ENCODE measurements around the gene RSAD1.

The RSAD1 gene

DNA sequence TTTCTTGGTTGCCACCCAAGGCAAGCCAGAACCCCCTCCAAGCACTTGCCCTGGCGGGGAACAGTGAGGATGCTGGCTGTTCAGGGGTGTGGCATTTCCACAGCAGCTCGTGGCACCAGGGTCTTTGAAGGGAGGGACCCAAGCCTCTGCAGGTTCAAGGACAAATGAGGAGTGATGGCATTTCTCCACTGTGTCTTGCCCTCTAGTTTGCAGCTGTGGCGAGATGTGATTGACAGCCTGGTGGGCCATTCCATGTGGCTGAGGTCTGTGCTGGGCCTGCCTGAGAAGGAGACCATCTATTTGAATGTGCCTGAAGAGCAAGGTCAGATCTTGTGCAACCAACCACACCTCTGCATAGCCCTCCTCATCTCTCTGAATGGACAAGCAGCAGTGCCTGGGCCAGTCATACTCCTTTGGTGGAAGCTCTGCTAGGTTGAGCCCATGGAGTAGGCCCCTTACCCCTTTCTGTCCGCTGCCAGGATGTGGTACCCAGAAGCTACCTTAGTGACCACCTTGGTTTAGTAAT, 49.4 kb downstream of the RSAD1 start:
- no peak overlapping the region for H3K27ac ChIP-seq (ENCODE audit: extremely low read depth, low read depth, low read length)
- no peaks in the 10 kb centered on the region for H3K36me3 ChIP-seq (ENCODE audit: control insufficient read depth in 2 of 2, insufficient read depth in 1 of 2, low read length in 2 of 2)
- no peaks in the 10 kb centered on the region for H3K9me3 ChIP-seq (ENCODE audit: control insufficient read depth, insufficient read depth, low read depth, low read length)
- H3K4me3 ChIP-seq (ENCODE audit: low read depth, low read length), result no peak overlapping the region
- peaks cover 10% of the 10 kb centered on the region for H3K4me1 ChIP-seq (ENCODE audit: control insufficient read depth, insufficient read depth, low read length)
- TF ChIP-seq ZNF501 (tag by site-specific recombination; IDR thresholded peaks at IDR 0.05) (no peak), ZNF776 (tag by site-specific recombination; IDR thresholded peaks at IDR 0.05; ENCODE audit: borderline replicate concordance) (no peak), ZBTB17 (tag by site-specific recombination; IDR thresholded peaks at IDR 0.05) (no peak), ZNF335 (tag by site-specific recombination; conservative IDR thresholded peaks at IDR 0.05) (no peak)
- TF ChIP-seq, protein P1, sequence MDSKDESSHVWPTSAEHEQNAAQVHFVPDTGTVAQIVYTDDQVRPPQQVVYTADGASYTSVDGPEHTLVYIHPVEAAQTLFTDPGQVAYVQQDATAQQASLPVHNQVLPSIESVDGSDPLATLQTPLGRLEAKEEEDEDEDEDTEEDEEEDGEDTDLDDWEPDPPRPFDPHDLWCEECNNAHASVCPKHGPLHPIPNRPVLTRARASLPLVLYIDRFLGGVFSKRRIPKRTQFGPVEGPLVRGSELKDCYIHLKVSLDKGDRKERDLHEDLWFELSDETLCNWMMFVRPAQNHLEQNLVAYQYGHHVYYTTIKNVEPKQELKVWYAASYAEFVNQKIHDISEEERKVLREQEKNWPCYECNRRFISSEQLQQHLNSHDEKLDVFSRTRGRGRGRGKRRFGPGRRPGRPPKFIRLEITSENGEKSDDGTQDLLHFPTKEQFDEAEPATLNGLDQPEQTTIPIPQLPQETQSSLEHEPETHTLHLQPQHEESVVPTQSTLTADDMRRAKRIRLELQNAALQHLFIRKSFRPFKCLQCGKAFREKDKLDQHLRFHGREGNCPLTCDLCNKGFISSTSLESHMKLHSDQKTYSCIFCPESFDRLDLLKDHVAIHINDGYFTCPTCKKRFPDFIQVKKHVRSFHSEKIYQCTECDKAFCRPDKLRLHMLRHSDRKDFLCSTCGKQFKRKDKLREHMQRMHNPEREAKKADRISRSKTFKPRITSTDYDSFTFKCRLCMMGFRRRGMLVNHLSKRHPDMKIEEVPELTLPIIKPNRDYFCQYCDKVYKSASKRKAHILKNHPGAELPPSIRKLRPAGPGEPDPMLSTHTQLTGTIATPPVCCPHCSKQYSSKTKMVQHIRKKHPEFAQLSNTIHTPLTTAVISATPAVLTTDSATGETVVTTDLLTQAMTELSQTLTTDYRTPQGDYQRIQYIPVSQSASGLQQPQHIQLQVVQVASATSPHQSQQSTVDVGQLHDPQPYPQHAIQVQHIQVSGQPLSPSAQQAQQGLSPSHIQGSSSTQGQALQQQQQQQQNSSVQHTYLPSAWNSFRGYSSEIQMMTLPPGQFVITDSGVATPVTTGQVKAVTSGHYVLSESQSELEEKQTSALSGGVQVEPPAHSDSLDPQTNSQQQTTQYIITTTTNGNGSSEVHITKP (tag by site-specific recombination; IDR thresholded peaks at IDR 0.05), result no peak
- TF ChIP-seq, protein P2, sequence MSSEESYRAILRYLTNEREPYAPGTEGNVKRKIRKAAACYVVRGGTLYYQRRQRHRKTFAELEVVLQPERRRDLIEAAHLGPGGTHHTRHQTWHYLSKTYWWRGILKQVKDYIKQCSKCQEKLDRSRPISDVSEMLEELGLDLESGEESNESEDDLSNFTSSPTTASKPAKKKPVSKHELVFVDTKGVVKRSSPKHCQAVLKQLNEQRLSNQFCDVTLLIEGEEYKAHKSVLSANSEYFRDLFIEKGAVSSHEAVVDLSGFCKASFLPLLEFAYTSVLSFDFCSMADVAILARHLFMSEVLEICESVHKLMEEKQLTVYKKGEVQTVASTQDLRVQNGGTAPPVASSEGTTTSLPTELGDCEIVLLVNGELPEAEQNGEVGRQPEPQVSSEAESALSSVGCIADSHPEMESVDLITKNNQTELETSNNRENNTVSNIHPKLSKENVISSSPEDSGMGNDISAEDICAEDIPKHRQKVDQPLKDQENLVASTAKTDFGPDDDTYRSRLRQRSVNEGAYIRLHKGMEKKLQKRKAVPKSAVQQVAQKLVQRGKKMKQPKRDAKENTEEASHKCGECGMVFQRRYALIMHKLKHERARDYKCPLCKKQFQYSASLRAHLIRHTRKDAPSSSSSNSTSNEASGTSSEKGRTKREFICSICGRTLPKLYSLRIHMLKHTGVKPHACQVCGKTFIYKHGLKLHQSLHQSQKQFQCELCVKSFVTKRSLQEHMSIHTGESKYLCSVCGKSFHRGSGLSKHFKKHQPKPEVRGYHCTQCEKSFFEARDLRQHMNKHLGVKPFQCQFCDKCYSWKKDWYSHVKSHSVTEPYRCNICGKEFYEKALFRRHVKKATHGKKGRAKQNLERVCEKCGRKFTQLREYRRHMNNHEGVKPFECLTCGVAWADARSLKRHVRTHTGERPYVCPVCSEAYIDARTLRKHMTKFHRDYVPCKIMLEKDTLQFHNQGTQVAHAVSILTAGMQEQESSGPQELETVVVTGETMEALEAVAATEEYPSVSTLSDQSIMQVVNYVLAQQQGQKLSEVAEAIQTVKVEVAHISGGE (tag by site-specific recombination; conservative IDR thresholded peaks at IDR 0.05; ENCODE audit: low read depth), result no peak
- ChIA-PET POLR2A (interaction anchor here (0.7 to 1.1 kb wide), 2 partner anchors 9 to 29 kb away, joined by 3 to 5 read pairs; no protein-coding TSS in a partner anchor), CTCF (no interaction called here)

DNA sequence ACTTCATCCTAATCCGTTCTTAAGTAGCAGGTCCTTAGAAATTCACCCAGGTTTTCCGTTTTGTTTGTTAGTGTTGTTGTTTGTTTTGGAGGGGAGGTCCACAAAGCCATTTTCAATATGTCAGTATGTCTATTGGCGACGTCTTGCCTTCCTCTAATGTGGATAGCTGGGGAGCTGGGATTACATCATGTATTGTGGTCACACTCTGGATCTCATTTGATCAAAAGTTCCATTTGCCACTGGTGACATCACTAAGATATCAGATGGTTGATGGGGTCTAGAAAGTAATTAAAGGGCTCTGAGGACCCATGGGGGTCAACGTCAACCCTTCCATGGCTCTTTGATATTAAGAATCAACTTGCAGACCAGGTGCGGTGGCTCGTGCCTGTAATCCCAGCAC, 51.2 kb downstream of the RSAD1 start:
- no peak overlapping the region for H3K27ac ChIP-seq (ENCODE audit: extremely low read depth, low read depth, low read length)

More for the DNA sequence above, 51.2 kb downstream of the RSAD1 start:
- Histone ChIP-seq H3K9me3 (ENCODE audit: control insufficient read depth, insufficient read depth, low read depth, low read length) (no peaks in the 10 kb centered on the region), H3K36me3 (ENCODE audit: control insufficient read depth in 2 of 2, insufficient read depth in 1 of 2, low read length in 2 of 2) (no peaks in the 10 kb centered on the region), H3K4me3 (ENCODE audit: low read depth, low read length) (no peak overlapping the region), H3K4me1 (ENCODE audit: control insufficient read depth, insufficient read depth, low read length) (peaks cover 19% of the 10 kb centered on the region)
- ChIA-PET CTCF (interaction anchor here (0.6 to 0.8 kb wide), 2 partner anchors 15 to 600 kb away, joined by 3 read pairs; no protein-coding TSS in a partner anchor), POLR2A (no interaction called here)
- TF ChIP-seq ZNF776 (tag by site-specific recombination; IDR thresholded peaks at IDR 0.05; ENCODE audit: borderline replicate concordance) (no peak), ZFP37 (tag by site-specific recombination; IDR thresholded peaks at IDR 0.05) (no peak), ZNF544 (tag by site-specific recombination; IDR thresholded peaks at IDR 0.05) (no peak)
- TF ChIP-seq, protein P3, sequence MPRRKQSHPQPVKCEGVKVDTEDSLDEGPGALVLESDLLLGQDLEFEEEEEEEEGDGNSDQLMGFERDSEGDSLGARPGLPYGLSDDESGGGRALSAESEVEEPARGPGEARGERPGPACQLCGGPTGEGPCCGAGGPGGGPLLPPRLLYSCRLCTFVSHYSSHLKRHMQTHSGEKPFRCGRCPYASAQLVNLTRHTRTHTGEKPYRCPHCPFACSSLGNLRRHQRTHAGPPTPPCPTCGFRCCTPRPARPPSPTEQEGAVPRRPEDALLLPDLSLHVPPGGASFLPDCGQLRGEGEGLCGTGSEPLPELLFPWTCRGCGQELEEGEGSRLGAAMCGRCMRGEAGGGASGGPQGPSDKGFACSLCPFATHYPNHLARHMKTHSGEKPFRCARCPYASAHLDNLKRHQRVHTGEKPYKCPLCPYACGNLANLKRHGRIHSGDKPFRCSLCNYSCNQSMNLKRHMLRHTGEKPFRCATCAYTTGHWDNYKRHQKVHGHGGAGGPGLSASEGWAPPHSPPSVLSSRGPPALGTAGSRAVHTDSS (tag by site-specific recombination; IDR thresholded peaks at IDR 0.05), result no peak
- TF ChIP-seq, protein P4, sequence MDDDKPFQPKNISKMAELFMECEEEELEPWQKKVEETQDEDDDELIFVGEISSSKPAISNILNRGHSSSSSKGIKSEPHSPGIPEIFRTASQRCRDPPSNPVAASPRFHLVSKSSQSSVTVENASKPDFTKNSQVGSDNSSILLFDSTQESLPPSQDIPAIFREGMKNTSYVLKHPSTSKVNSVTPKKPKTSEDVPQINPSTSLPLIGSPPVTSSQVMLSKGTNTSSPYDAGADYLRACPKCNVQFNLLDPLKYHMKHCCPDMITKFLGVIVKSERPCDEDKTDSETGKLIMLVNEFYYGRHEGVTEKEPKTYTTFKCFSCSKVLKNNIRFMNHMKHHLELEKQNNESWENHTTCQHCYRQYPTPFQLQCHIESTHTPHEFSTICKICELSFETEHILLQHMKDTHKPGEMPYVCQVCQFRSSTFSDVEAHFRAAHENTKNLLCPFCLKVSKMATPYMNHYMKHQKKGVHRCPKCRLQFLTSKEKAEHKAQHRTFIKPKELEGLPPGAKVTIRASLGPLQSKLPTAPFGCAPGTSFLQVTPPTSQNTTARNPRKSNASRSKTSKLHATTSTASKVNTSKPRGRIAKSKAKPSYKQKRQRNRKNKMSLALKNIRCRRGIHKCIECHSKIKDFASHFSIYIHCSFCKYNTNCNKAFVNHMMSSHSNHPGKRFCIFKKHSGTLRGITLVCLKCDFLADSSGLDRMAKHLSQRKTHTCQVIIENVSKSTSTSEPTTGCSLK (tag by site-specific recombination; IDR thresholded peaks at IDR 0.05), result no peak
- TF ChIP-seq, protein P5, sequence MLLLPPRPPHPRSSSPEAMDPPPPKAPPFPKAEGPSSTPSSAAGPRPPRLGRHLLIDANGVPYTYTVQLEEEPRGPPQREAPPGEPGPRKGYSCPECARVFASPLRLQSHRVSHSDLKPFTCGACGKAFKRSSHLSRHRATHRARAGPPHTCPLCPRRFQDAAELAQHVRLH (tag by site-specific recombination; IDR thresholded peaks at IDR 0.05), result no peak
- TF ChIP-seq, protein P6, sequence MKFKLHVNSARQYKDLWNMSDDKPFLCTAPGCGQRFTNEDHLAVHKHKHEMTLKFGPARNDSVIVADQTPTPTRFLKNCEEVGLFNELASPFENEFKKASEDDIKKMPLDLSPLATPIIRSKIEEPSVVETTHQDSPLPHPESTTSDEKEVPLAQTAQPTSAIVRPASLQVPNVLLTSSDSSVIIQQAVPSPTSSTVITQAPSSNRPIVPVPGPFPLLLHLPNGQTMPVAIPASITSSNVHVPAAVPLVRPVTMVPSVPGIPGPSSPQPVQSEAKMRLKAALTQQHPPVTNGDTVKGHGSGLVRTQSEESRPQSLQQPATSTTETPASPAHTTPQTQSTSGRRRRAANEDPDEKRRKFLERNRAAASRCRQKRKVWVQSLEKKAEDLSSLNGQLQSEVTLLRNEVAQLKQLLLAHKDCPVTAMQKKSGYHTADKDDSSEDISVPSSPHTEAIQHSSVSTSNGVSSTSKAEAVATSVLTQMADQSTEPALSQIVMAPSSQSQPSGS (tag by site-specific recombination; IDR thresholded peaks at IDR 0.05; ENCODE audit: low read depth), result peak; percentile 80
- TF ChIP-seq, protein P7, sequence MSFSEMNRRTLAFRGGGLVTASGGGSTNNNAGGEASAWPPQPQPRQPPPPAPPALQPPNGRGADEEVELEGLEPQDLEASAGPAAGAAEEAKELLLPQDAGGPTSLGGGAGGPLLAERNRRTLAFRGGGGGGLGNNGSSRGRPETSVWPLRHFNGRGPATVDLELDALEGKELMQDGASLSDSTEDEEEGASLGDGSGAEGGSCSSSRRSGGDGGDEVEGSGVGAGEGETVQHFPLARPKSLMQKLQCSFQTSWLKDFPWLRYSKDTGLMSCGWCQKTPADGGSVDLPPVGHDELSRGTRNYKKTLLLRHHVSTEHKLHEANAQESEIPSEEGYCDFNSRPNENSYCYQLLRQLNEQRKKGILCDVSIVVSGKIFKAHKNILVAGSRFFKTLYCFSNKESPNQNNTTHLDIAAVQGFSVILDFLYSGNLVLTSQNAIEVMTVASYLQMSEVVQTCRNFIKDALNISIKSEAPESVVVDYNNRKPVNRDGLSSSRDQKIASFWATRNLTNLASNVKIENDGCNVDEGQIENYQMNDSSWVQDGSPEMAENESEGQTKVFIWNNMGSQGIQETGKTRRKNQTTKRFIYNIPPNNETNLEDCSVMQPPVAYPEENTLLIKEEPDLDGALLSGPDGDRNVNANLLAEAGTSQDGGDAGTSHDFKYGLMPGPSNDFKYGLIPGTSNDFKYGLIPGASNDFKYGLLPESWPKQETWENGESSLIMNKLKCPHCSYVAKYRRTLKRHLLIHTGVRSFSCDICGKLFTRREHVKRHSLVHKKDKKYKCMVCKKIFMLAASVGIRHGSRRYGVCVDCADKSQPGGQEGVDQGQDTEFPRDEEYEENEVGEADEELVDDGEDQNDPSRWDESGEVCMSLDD (tag by site-specific recombination; IDR thresholded peaks at IDR 0.05), result no peak
